Activated gamma-delta T cell treated with anti-CD3 and anti-CD28 coated beads, Interleukin-2, amount 50 U/mL, for 16 hours (primary cell): ENCODE results near the gene SRA1.
A peak's percentile ranks its signal among the peaks of the same experiment; 100 is the strongest.

ENCODE experiments used
- DNase-seq: peaks from one replicate; pipeline ENCODE4 v3.0.0-alpha.2; 2020; ENCODE audit warnings: low read depth

Gene SRA1

DNA sequence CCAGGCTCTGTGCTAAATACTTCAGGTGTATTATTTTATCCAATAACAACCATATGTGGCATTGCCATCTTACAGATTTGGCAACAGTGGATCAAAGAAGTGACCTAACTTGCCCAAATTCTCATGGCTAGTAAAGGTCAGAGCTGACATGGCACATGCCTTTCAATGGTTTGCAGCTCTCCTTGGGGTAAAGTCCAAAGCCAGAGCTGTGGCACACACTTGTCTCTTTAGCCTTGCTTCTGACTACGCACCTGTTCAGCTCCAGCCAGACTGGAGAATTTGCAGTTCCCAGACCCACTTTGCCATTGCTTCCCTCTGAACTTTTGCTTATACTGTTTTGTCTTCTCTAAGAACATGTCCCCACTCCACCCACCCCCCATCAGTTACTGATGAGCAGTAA, 13.2 kb upstream of the SRA1 start:
- DNase-seq = no peak

DNA sequence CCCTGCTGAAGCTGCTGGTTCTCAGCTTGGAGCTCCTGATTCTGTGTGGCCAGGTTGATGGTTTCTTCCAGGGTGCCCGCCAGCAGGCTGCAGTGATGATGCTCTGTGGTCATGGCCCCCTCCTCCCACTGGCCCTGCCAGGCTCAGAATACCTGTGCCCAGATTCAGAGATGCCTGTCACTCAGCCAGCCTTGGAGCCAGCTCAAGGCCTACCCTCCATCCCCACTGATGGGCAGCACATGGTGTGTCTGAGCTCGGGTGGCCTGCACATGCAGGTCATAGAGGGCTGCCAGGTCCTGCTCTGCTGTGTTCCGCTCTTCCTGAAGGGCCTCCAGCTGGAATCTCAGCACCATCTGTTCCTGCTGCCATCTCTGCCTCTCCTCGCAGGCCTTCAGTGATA, 12.8 kb upstream of the SRA1 start:
- no peak for DNase-seq

GRCh38 chr5:140569197-140569596, 11.9 kb upstream of the SRA1 start:
- no peak for DNase-seq

GRCh38 chr5:140568443-140569063, 11.3 kb upstream of the SRA1 start:
- DNase-seq = no peak

DNA sequence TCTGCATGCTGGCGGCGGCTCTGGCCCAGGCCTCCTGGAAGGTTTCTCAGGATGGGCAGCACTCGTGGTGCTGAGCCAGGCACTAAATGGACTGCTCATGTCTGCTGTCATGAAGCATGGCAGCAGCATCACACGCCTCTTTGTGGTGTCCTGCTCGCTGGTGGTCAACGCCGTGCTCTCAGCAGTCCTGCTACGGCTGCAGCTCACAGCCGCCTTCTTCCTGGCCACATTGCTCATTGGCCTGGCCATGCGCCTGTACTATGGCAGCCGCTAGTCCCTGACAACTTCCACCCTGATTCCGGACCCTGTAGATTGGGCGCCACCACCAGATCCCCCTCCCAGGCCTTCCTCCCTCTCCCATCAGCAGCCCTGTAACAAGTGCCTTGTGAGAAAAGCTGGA, 10.6 kb upstream of the SRA1 start:
- no peak for DNase-seq

- no peak for DNase-seq
Measured at GRCh38 chr5:140567136-140567818, 10.0 kb upstream of the SRA1 start.

DNA sequence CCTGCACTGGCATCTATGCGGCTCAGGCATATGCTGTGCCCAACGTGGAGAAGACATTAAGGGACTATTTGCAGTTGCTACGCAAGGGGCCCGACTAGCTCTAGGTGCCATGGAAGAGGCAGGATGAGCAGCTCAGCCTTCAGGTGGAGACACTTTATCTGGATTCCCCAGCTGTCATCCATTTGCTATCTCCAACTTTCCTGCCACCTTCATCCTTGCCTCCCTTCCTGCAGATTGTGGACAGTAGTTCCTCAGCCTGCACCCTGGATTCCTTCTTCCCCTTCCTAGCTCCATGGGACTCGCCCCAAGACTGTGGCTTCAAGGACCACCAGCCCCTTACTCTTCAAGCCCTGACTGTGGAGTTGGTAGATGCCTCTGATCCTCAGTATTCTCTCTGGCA, 9.4 kb upstream of the SRA1 start:
- no peak for DNase-seq

DNA sequence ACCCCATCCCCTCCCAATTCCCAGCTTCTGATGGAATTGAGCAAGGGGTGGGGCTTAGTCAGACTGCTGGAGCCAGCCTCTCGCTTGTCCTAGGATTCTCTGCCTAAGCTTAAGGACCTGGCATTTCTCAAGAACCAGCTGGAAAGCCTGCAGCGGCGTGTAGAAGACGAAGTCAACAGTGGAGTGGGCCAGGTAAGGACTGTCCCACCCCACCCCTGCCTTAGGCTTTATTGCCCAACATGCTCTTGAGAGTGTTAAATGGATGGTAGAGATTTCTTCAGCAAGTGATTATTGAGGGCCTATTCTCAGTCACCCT, 8.5 kb upstream of the SRA1 start:
- no peak for DNase-seq

DNA sequence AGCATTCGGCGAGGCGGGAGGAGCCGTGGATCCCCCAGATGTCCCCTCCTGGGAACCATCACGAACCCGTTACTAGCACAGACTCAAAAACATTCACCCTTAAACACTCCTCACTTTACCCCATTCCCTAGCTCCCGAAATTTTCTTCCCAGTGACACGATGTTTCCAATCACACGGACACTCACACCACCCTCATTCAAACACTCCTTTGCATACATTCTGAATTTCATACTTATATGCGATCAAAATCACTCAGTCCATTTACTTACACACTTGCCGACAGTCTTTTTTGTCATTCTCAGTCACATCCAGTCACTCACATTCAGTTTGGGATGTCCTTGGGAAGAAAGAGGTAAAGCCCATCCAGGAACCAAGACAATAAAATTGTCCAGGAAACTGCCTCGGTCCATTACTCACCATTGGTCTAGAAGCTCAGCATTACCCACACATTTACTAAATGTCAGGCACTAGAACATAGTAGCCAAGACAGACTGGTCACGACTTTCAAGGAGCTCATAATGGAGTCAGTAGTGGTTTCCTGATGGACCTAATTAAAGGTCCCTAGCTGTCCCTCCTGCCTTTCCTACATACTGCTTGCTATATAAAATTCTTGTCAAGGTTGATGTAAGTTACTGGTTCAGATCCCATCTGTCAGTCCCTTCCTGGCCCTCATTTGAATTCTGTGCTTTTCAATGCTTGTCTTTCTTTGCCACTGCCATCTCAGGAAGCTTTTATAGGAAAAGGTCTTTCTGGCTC, 7.9 kb upstream of the SRA1 start:
- no peak for DNase-seq

DNA sequence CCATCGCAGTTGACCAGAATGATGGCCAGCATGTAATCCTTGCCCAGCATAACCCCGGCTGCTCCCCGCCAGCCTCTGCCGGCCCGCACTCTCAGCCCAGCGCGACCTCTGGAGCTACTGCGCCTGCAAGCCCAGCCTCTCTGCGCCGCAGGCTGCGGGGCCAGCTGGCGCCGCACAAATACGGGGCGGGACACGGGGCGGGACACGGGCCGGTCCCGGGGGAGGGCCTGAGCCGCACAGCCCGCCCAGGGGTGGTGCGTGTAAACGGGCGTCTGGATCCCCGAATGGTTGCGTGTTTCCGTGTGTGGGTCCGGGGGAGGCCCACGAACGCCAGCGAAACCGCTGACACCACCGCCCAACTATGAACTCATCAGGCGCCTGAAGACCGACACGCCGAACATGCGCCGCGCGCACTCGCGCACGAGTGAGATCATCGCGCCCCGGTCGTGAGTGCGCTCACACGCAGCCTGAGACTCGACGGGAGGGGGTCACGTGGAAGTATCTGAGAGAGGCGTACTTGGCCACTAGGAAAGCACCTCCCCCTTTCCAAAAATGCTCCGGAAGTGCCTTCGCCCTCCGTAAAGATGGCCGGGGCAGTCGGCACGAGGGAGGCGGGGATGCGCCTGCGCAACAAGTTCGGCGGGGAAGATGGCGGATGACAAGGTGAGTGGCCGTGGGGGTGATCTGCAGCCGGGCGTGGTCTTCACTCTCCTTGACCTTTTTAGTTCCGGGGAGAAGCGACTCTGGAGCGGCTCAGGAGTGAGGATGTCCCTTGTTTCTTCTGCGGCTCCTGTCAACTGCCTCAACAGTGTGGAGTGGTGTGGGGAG, 7.1 kb upstream of the SRA1 start, which contains the start of the genes APBB3 and SLC35A4:
TSS of gene APBB3 (minus strand) at position 403 of the 828 bp plus-strand sequence. CDS start at position 50, 353 bp downstream.
TSS of gene SLC35A4 (plus strand) at position 633 of the 828 bp plus-strand sequence. CDS start 2,342 bp downstream, outside the sequence.
- peak; percentile 96 for DNase-seq

GRCh38 chr5:140563596-140563995, 6.3 kb upstream of the SRA1 start:
- DNase-seq = no peak

DNA sequence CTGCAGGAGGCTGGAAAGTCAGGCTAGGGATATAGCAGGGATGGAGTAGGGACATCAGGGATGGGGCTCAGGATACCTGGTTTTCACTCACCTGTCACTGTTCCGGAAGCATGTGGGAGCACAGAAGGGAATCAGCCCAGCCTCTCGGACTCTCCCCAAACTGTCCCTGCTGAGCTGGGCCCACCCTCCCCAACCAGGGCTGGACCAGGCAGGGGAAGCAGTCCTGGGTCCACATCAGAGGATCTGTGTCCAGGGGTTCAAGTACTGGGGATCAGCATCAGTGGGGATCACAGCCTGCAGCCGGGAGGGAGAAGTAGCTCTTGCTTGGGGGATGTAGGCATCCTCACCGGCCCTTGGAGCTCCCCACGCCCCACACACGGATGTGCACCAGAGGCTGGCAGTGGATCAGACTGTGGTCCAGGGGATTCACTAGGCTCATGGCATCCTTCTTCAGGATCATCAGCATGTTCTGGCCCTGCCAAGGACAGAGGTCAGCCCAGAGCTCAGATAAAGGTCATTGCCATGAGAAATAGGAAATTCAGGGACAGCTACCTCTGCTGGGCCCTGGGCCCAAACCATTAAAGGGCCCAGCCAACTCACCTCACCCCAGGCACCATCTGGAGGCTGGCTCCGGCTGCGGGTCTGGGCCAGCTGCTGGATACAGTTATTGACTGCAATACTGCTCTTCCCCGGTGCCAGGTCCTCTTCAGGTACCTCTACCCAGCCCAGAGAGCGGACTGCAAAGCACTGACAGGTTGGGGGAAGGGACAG, 4.7 kb upstream of the SRA1 start:
- DNase-seq = no peak

DNA sequence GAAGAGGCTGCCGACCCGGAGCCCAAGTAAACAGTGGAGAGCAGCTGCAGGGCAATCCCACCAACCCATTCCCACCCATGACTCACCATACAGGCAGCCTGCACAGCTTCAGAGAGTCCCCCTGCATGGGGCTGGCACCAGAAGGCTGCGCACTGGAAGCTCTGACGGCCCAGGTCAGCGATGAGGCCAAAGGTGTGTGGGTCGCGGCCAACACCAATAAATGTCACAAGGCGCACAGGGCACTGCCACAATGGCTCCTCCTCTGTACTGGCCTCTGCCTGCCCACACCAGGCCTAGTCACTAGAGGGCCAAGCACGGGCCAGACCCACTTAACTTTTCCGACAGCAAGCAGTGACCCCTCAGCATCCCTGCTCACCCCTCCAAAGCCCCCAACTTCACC, 3.0 kb upstream of the SRA1 start:
- no peak for DNase-seq

DNA sequence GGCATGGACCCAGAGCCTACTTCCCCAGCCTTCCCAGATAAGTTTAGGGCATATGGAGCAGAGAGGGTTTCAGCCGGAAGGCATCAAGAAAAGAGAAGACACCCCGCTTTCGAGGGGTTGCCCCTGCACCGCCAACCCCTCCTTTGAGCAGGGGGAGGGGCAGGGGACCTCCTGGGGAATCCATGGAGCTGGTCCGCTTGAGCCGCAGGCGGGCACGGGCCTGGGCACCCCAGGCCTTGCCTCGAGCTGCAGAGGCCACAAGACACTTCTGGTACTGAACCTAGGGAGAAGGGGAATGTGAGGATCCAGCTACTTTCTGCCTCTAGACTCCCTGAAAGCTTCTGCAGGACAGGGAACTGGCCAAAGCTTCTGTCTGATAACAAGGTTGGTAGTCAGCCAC, 1.3 kb upstream of the SRA1 start:
- no peak for DNase-seq

GRCh38 chr5:140557965-140558364, 692 bp upstream of the SRA1 start:
- no peak for DNase-seq

DNA sequence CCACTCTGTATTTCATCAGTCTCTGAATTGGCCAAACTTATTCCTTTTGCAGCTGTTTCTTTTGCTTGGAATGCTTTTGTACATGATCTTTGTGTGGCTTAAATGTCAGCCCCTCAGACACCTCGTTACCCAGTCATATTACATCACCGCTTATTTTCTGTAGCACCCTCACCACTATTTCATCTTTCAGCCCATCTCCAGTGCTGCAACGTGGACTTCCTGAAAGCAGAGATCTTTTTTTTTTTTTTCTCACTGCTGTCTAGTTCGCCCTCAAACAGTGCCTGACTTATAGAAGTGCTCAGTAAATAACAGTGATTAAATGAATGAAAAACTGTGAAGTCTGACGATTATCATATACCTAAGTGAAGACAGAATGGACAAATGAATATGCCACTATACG, 835 bp downstream of the SRA1 start:
- DNase-seq = no peak

- no peak for DNase-seq
Measured at GRCh38 chr5:140555747-140556312, 1.4 kb downstream of the SRA1 start.

GRCh38 chr5:140554454-140554853, 2.8 kb downstream of the SRA1 start:
- no peak for DNase-seq

GRCh38 chr5:140553657-140554056, 3.6 kb downstream of the SRA1 start:
- DNase-seq = no peak

- no peak for DNase-seq
Measured at GRCh38 chr5:140551872-140552271, 5.4 kb downstream of the SRA1 start.
